Astrocyte of the cerebellum (primary cell): ENCODE measurements around the gene PRKAR1A.

Experiments
- DNase-seq: peaks from one replicate; pipeline ENCODE4 v3.0.0-alpha.2; 2011; ENCODE audit warnings: low read depth
- H3K4me3 ChIP-seq: 2 replicates; pipeline ENCODE4 v1.5.1; 2011; ENCODE audit warnings: mild to moderate bottlenecking, low read depth, low read length, moderate library complexity
- in situ Hi-C: cut with HindIII; loops from 2 replicates; pipeline ENCODE4 v1.10.0; 2017; ENCODE audit warnings: low sequenced_read_pairs
- TF ChIP-seq, protein P1 (sequence below): IDR thresholded peaks from 2 replicates; pipeline ENCODE4 v1.5.1; 2012; ENCODE audit warnings: low read length, low read depth, moderate library complexity, mild to moderate bottlenecking; ENCODE audit errors: missing control alignments

PRKAR1A gene

DNA sequence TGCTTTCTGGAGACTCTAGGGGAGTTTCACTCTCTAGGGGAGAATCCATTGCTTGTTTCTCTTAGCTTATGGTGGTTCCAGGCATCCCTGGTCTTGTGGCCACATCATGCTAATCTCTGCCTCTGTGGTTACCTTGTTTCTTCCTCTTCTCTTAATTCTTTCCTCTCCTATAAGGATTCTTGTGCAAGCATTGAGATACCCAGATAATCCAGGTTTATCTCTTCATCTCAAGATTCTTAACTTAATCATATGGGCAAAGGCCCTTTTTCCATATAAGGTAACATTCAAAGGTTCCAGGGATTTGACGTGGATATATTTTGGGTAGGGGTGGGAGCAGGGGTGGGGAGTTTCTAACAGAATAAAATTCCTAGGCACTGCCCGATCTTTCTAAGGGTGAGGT, 56.4 kb downstream of the PRKAR1A start:
- H3K4me3 ChIP-seq, result no peak overlapping the region
- no peak for DNase-seq
- in situ Hi-C loops, result no loop called here
- TF ChIP-seq, protein P1, sequence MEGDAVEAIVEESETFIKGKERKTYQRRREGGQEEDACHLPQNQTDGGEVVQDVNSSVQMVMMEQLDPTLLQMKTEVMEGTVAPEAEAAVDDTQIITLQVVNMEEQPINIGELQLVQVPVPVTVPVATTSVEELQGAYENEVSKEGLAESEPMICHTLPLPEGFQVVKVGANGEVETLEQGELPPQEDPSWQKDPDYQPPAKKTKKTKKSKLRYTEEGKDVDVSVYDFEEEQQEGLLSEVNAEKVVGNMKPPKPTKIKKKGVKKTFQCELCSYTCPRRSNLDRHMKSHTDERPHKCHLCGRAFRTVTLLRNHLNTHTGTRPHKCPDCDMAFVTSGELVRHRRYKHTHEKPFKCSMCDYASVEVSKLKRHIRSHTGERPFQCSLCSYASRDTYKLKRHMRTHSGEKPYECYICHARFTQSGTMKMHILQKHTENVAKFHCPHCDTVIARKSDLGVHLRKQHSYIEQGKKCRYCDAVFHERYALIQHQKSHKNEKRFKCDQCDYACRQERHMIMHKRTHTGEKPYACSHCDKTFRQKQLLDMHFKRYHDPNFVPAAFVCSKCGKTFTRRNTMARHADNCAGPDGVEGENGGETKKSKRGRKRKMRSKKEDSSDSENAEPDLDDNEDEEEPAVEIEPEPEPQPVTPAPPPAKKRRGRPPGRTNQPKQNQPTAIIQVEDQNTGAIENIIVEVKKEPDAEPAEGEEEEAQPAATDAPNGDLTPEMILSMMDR, result no peak

DNA sequence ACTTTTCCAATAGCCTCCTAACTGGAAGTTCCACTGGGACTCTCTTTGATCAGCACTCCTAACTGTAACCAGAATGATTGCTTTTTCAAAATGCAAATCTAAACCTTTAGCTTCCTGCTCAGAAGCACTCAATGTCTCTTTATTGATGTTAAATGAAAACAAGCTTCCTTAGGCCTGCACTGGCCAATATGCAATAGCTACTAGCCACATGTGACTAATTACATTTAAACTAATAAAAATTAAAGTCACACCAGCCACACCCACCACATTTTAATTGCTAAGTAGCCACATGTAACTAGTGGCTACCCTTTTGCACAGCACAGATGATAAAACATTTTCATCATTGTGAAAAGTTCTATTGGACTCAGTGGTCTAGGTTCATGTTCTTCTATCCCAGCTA, 57.1 kb downstream of the PRKAR1A start:
- no peak for DNase-seq
- in situ Hi-C loops, result no loop called here
- no peak overlapping the region for H3K4me3 ChIP-seq
- TF ChIP-seq, protein P1, result no peak

- TF ChIP-seq, protein P1, result no peak
- no peak overlapping the region for H3K4me3 ChIP-seq
- in situ Hi-C loops, result no loop called here
- DNase-seq, result no peak
Observed at GRCh38 chr17:68570526-68570925, 58.3 kb downstream of the PRKAR1A start.

DNA sequence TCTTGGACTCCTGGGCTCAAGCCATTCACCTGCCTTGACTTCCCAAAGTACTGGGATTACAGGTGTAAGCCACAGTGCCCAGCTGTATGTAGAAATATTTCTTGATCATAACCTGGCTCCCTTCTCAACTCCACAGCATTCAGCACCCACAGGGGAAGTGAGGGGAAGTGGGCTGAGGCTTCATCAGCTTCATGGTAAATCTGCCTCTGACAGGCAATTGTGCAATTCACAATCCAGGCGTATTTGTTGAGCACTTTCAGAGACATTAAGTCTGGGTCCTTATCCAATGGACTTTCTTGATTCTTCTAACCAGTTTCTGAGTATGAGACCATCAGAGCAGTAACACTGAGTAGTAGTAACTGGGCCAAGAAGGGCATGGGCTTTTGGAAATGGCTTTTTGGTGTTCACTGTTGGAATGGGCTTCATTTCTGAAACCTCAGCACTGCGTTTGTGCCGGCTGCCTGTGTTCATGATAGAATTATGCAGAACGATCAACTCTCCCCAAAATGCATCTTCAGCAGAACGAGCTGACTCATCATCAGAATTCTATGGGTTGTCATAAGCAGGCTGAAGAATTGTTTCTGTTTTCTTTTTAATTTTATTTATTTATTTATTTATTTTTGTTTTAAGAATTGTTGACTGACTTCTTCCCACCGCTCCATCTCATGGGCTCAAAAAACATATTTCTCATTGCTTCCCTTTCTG, 60.1 kb downstream of the PRKAR1A start:
- TF ChIP-seq, protein P1, result no peak

GRCh38 chr17:68573338-68573737, 61.1 kb downstream of the PRKAR1A start:
- no peak for DNase-seq
- TF ChIP-seq, protein P1, result no peak
- H3K4me3 ChIP-seq, result no peak overlapping the region
- in situ Hi-C loops, result no loop called here

More for the DNA sequence above, 60.1 kb downstream of the PRKAR1A start:
- H3K4me3 ChIP-seq, result no peak overlapping the region
- no peak for DNase-seq
- in situ Hi-C loops, result no loop called here

- DNase-seq, result no peak
- H3K4me3 ChIP-seq, result no peak overlapping the region
- TF ChIP-seq, protein P1, result no peak
- in situ Hi-C loops, result no loop called here
Observed at GRCh38 chr17:68576137-68576536, 63.9 kb downstream of the PRKAR1A start.
